GM21786 (cell line): ENCODE results near the gene VSIG10.
"Not testable (repeated sequence)": the region's sequence is repeated elsewhere in the genome, so short reads cannot be mapped to it uniquely, and the experiment has no call there.

Experiments
- ATAC-seq: cut with Tn5 transposase; IDR thresholded peaks from one replicate; pipeline ENCODE4 v1.9.1; 2021; ENCODE audit not compliant: unreplicated experiment

The VSIG10 gene, protein sequence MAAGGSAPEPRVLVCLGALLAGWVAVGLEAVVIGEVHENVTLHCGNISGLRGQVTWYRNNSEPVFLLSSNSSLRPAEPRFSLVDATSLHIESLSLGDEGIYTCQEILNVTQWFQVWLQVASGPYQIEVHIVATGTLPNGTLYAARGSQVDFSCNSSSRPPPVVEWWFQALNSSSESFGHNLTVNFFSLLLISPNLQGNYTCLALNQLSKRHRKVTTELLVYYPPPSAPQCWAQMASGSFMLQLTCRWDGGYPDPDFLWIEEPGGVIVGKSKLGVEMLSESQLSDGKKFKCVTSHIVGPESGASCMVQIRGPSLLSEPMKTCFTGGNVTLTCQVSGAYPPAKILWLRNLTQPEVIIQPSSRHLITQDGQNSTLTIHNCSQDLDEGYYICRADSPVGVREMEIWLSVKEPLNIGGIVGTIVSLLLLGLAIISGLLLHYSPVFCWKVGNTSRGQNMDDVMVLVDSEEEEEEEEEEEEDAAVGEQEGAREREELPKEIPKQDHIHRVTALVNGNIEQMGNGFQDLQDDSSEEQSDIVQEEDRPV

DNA sequence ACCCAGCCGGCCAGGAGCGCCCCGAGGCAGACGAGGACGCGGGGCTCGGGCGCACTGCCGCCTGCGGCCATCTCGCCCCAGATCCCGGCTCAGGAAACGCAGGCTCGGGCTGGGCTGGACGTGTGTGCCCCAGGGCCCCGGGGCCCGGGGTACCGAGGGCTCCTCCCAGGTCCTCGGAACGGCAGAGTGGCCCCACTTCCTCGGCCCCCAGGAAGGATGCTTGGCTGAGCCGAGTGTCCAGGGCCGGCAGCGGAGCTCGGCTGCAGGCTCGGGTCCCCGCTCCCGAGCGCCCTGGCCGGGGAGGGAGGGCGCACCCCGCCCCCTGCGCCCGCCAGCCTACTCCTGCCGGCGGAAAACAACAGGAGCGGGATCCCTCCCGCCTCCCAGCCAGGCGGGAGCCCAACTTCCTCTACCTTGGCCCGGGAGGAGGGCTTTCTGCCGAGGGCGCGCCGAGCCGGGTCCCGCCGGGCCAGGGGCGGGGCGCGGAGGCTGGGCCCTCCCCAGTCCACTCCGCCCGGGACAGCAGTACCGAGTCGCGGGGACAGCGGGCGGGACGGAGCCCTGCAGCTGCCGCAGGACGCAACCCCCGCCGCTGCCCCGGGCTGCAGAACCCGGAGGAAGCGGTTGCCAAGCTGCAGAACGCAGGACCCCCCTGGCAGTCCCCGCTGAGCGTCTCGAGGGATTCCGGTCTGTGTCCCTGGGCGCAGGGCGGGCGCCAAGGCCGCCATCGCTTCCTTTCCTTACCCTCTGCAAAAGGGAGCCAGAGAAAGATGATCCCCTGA lies at the start of gene VSIG10:
VSIG10 (minus strand) TSS at position 411 of the 782 bp plus-strand sequence; CDS start at position 71, 340 bp downstream.
- no peak for ATAC-seq

DNA sequence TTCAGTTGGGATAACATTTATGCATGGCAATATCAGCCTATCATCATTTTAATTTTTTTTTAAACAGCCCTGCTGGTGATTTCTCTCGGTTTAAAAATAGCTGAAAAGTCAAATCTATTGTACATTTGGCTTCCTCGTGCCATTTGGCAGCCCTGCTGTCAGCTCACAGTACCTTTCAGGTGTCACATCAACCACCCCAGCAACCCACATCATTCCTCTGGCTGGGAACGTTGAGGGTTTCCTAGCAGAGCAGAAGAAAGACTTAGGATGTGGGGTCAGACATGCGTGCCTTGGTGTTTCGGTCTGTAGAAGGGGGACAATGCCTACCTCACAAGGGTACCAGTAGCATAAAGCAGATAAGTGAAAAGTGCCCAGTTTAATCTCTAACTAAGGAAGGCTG lies 47.9 kb upstream of the VSIG10 start:
- ATAC-seq: no peak

DNA sequence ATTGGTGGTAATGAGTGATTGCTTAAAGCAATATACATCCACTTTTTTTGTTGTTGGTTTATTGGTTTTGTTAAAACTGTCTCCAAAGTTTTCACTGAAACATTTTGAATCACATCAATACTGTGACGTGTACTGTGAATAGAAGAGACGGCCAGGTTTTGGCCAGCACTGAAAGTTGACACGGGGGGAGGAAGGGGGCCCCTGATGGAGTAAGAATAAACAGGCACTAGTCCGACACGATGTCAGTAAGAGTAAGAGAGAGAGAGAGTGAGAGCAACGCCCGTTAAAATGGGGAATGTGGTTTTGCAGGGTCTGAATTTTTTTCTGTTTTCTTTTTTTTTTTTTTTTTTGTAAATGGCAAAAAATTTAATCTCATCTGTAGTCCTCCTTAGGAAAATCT lies 46.8 kb upstream of the VSIG10 start:
- no peak for ATAC-seq

DNA sequence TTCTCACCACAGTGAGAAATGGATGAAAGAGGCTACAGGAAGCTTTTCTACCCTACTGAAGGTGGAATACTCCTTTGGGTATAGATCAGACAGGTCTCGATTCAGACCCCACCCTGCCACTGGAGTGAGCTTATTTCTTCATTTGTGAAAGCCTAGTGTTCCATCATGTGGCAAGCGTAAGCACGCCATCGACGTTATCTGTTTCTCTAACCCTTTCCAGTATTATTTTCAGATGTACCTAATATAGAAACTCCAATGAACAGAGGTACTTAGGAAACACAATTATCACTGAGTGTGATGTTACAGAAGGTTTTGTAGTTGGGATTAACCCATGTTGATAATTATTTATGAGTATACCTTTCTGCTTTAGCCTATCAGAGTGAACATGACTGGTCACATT lies 44.5 kb upstream of the VSIG10 start:
- no peak for ATAC-seq

DNA sequence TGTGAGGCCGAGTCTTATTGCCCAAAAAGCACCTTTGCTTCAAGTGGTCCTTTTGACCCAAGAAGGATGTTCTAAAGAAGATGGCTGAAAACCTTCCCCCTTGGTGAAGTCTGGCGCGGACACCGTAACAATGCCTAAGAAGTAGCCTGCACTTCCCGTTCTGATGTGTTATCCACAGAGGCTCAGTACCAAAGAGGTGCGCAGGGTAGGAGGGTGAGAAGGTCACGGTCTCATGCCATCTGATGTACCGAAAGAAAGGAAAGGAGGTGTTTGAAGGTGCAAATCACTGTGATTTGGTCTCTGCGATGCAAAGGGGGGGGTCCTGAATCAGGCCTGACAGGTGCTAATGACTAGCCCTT lies 42.0 kb upstream of the VSIG10 start:
- ATAC-seq: no peak

DNA sequence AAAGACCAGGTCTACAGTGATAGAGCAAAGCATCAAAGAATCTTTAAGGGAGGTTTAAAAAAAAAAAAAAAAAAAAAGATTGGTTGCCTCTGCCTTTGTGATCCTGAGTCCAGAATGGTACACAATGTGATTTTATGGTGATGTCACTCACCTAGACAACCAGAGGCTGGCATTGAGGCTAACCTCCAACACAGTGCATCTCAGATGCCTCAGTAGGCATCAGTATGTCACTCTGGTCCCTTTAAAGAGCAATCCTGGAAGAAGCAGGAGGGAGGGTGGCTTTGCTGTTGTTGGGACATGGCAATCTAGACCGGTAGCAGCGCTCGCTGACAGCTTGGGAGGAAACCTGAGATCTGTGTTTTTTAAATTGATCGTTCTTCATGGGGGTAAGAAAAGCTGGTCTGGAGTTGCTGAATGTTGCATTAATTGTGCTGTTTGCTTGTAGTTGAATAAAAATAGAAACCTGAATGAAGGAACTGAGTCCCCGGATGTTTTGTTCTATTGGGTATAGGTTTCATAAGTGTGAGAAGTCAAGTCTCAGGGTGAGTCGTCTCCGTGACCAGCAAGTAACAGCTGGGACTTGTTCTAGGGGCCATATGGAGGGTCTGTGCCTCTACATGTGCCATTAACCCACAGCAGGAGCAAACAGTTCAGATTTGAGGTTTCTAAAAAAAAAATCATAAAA lies 41.4 kb upstream of the VSIG10 start:
- no peak for ATAC-seq

DNA sequence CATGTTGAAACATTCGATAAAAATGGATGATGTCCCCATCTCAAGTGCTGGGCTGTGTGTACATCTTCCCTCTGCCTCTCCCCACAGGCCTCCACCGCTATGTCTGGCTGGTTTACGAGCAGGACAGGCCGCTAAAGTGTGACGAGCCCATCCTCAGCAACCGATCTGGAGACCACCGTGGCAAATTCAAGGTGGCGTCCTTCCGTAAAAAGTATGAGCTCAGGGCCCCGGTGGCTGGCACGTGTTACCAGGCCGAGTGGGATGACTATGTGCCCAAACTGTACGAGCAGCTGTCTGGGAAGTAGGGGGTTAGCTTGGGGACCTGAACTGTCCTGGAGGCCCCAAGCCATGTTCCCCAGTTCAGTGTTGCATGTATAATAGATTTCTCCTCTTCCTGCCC lies 40.7 kb upstream of the VSIG10 start:
- no peak for ATAC-seq

DNA sequence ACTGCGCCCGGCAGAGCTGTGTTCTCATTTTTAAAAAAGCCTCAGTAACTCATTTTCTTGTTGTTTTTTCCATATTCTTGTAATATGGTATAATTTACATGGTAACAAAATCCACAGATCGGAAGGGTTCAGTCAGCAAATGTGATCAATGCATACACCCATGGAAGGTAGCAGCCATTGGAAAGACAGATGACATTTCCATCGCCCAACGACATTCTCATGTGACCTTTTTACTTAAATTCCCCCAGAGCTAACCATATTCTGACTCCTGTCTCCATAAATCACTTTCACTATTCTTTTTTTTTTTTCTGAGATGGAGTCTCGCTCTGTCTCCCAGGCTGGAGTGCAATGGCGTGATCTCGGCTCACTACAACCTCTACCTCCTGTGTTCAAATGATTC lies 37.0 kb upstream of the VSIG10 start:
- no peak for ATAC-seq

DNA sequence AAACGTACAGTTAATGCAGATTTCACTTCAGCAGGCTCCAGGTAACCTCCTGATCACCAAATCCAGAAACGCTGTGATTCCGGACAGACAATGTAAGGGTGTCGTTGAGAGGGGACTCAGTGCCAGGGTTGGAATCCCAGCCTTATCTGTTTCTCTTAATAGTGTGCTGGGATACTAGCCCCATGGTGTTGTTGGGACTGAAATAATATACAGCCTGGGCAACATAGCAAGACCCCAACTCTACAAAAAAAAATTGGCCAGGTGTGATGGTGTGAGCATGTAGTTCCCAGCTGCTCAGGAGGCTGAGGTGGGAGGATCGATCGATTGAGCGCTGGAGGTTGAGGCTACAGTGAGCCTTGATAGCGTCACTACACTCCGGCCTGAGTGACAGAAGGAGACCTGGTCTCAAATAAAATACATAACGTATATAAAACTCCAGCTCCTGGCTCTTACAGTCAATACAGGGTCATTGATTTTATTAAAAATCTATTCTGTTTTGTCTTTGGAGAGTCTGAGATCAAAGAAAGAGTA lies 33.4 kb upstream of the VSIG10 start:
- ATAC-seq: no peak

DNA sequence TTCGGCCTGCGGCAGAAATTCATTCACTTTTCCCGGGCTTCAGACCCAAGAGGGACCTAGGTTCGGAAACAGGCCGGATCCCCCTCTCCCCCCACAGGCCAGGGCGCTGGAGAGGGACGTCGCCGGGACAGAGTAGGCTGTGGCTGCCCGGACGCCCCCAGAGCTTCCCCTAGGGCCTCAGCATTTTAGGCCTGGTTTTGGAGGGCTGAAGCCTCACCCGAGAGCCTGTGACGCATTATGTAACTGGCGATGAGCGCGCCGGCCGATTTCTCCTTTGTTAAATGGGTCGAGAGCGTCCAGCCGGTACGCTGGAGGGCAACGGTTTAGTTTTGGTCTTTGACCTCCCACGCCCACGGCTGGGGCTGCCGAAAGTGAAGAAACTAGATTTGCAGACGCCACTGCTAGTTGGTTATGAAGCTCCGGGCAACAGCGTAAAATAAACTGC lies 32.8 kb upstream of the VSIG10 start:
- ATAC-seq: peak; percentile 31

DNA sequence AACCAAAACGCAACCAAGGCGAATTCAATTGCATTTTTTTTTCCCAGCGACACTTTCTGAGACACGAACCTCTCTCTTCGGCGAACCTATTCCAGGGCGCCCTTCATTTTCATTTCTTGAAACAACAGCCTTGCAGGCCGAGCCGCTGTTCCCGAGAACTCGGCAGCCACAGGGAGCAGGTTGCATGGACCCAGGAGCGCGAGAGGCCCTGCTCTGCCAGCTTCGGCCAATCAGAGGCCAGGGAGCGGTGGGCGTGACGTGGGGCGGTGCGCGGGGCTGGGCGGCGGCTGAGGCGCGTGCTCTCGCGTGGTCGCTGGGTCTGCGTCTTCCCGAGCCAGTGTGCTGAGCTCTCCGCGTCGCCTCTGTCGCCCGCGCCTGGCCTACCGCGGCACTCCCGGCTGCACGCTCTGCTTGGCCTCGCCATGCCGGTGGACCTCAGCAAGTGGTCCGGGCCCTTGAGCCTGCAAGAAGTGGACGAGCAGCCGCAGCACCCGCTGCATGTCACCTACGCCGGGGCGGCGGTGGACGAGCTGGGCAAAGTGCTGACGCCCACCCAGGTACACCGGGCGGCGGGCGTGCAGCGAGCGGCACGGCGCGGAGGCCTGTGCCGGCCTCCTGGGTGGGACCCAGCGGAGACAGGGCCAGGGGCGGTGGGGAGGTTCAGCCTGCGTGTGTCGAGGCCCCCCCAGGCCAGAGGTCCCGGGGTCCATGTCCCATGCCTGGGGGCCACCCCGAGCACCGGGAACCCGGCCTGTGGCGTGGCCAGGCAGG lies 32.2 kb upstream of the VSIG10 start, which contains the start of gene PEBP1:
PEBP1 (plus strand) TSS at position 337 of the 771 bp plus-strand sequence; CDS start at position 423, 86 bp downstream.
- peak; percentile 95 for ATAC-seq

DNA sequence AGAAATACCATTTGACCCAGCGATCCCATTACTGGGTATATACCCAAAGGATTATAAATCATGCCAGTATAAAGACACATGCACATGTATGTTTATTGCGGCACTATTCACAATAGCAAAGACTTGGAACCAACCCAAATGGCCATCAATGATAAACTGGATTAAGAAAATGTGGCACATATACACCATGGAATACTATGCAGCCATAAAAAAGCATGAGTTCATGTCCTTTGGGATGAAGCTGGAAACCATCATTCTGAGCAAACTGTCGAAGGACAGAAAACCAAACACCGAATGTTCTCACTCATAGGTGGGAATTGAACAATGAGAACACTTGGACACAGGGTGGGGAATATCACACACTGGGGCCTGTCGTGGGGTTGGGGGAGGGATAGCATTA lies 25.6 kb upstream of the VSIG10 start:
- ATAC-seq: not testable (repeated sequence)

DNA sequence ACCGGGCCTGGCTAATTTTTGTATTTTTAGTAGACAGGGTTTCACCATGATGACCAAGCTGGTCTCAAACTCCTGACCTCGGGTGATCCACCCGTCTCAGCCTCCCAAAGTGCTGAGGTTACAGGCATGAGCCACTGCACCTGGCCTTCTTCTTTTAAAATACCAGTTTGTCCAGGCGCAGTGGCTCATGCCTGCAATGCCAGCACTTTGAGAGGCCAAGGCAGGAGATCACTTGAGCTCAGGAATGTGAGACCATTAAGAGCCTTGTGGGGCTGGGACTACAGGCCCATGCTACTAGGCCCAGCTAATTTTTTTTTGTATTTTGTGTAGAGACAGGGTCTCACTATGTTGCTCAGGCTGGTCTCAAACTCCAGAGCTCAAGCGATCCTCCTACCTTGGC lies 24.1 kb upstream of the VSIG10 start:
- no peak for ATAC-seq

DNA sequence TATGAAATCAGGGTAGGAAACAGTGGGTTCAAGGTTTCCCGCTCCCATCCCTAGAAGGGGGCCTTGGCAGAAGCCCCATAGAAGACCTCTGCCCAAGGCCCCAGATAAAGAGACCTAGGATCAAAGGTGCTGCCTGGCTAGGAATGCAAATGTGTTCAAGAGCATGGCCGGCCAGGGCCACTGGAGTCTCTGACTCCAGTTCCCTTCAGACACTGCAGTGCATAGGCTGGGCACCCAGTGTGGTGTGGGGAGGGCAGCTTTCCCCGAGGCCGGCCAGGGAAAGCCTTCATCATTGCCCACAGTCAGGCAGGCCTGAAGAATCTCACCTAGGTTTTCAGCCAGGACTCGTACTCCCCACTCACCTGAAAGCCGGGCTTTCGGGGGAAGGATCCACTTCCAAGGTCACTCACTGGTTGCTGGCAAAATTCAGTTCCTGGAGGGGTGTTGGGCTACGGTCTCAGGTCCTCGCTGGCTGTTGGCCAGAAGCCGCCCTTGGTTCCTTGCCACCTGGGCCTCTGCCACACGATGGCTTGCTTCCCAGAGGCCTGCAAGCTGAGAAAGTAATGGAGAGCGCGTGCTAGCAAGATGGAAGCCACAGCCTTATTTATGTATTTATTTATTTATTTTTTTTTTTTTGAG lies 22.4 kb upstream of the VSIG10 start:
- no peak for ATAC-seq

DNA sequence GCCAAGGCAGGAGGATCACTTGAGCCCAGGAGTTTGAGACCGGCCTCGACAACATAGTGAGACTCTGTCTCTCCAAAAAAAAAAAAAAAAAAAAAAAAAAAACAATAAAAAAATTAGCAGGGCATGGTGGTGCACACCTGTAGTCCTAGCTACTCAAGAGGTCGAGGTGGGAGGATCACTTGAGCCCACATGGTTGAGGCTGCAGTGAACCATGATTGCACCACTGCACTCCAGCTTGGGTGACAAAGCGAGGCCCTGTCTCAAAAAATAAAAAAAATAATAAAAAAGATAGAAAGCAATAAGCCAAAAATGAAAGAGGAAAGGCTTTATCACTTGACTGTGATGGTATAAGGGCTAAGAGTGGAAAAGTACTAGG lies 21.9 kb upstream of the VSIG10 start:
- ATAC-seq: no peak

DNA sequence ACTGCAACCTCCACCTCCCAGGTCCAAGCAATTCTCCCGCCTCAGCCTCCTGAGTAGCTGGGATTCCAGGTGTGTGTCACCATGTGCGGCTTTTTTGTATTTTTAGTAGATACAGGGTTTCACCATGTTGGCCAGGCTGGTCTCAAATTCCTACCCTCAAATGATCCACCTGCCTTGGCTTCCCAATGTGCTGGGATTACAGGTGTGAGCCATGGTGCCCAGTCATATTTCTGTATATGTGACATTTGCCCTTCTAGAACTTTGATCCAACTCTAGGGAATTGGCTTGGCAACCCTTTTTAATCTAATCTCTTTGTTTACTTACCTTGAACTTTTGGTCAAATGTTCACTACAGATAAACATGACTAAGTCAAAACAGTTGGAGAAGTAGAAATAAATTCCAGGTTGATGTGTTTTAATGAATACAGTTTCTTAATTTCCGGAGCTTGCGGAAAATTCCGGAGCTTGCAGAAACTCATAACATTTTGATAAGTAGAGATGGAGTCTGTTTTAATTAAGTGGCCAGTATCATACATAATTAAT lies 20.6 kb upstream of the VSIG10 start:
- ATAC-seq: no peak

DNA sequence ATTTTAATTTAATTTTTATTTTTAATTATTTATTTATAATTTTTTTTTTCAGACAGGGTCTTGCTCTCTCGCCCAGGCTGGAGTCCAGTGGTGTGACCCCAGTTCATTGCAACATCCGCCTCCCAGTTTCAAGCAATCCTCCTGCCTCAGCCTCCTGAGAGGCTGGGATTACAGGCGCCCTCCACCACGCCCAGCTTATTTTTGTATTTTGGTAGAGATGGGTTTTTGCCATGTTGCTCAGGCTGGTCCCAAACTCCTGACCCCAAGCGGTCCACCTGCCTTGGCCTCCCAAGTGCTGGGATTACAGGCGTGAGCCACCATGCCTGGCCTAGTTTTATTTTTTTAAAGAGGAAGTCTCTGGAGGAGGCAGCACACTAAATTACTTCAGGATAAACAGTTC lies 18.5 kb upstream of the VSIG10 start:
- ATAC-seq: no peak

DNA sequence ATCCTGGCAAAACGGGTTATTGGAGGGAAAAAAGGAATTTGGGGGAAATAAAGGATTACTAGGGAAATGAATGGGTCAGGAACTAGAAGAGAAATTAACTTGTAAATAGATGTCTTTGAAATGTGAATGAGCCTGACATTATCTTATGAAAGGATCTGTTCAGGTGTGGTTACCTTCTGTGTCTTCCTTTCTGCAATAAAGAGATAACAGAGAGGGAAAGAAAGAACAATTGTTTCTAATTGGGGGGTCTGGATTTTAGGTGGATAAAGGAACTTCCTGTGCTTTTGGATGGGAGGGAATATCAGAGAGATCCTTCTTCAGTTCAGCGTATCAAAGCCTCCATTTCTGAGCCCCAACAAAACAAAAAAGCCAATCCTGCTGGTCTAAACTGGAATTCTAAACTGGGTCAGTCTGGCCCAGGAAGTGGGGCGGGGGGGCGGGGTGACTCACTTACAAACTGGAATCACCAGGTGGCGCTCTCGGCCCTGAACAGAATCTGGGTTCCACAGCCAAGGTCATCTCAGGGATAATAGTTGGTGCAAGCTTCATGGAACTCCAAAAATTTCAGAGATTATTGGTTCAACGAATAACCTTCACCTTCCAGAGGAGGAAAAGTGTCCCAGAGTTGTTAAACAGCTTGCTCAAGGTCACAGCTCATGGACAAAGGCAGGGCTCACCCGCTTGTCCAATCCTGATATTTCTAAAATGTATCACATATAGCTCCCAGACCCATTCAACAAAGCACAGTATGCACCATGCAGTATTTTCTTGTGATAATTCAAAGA lies 17.0 kb upstream of the VSIG10 start:
- ATAC-seq: peak; percentile 60

DNA sequence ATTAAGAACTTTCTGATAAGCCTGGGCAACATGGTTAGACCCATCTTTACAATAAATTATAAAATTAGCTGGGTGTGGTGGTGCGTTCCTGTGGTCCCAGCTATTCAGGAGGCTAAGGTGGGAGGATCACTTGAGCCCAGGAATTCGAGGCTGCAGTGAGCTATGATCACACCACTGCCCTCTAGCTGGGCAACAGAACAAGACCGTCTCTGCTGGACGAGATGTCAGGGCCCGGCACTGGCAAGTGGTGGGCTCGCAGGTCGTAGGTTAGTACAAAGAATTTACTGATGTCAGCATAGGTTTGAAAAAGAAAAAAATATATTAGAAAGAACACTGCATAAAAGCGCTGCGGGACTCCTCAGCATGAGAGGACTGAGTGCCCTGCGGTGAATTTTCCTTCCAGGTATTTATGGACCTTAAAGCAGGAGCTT lies 15.7 kb upstream of the VSIG10 start:
- ATAC-seq: no peak
